ENCODE measurements around the gene WDR45B. TPM values are rescaled to one million over a fixed set of nuclear protein-coding genes. Genes with fewer than 3 reads are reported as not detected.

WDR45B gene
- total and polyA plus RNA-seq, 10 donors = 30.9 to 80.2 (median 65.6) TPM

DNA sequence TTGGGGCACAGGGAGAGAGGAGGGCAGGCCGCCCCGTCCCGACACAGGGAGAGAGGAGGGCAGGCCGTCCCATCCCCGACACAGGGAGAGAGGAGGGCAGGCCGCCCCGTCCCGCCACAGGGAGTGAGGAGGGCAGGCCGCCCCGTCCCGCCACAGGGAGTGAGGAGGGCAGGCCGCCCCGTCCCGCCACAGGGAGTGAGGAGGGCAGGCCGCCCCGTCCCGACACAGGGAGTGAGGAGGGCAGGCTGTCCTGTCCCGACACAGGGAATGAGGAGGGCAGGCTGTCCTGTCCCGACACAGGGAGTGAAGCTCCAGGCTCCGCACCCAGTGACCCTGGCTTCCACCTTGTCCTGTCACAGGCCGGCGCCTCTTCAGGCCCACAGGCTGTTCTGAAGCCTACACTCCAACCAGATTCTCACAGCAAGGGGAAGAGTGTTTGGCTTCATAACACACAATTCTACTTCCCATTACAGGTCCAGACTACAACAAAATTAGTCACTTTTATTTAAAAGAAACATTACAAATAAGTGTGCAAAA is 34.1 kb downstream of the WDR45B start:
- intact Hi-C loops (cut with DNase I; ENCODE audit: low total_unique reads) = no loop called here
- WGBS, 5 donors = 53 to 93% (median 72%) methylated on average over 4 to 19 of the region's 22 CpGs
- Histone ChIP-seq H3K4me1 (no peaks in the 10 kb centered on the region), H3K9me3 (no peaks in the 10 kb centered on the region), H3K27ac (peak overlapping the region in 2 of 8 donors; percentile 2 to 28), H3K27me3 (replicated peaks in 1 of 7) (no peaks in the 10 kb centered on the region), H3K36me3 (peaks cover 5 to 97% (median 65%) of the 10 kb centered on the region in 6 donors), H3K4me3 (no peak overlapping the region)
- peak; percentile 53 for DNase-seq
- TF ChIP-seq POLR2A (IDR thresholded peaks at IDR 0.05) (no peak), POLR2AphosphoS5 (IDR thresholded peaks at IDR 0.05) (no peak)
- TF ChIP-seq, protein P1, sequence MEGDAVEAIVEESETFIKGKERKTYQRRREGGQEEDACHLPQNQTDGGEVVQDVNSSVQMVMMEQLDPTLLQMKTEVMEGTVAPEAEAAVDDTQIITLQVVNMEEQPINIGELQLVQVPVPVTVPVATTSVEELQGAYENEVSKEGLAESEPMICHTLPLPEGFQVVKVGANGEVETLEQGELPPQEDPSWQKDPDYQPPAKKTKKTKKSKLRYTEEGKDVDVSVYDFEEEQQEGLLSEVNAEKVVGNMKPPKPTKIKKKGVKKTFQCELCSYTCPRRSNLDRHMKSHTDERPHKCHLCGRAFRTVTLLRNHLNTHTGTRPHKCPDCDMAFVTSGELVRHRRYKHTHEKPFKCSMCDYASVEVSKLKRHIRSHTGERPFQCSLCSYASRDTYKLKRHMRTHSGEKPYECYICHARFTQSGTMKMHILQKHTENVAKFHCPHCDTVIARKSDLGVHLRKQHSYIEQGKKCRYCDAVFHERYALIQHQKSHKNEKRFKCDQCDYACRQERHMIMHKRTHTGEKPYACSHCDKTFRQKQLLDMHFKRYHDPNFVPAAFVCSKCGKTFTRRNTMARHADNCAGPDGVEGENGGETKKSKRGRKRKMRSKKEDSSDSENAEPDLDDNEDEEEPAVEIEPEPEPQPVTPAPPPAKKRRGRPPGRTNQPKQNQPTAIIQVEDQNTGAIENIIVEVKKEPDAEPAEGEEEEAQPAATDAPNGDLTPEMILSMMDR (IDR thresholded peaks at IDR 0.05 in 8 of 11, conservative IDR thresholded peaks at IDR 0.05 in 3 of 11) = no peak

DNA sequence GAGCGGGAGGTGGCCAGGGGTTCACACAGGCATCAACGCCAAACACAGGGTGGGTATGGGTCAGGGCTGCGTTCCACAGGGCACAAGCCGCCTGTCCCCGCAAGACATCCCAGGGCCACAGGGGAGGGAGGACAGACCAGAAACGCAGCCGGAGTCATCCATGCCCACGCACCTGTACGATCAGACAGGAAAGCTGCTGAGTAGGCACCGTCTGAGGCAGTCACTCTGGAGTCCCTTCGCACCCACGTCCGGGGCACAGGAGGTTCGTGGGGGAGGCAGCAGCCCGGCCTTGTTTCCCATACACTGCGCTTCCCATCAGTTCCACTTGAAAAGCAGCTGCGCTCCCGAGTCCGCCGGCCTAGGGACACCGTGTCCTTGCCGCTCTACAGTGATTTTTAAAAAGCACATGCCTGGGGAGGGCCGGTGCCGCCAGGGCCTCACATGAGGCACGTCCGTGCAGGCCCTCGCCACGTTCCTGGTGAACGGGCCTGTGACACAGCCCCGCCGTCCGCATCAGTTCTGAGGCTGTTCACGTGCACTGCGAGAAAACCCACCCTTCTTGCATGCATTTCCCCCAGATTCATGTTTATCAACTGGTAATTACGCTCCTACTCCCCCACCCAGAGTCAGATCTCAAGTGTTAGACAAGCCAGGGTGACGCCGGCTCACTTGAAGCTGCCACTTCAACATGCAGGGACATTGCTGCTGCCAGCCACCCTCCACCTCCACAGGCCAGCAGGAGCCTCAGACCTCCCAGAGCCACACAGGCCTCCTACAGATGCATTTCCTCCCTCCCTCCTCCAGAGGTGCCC is 34.8 kb downstream of the WDR45B start:
- no peak overlapping the region for H3K4me3 ChIP-seq
- no peaks in the 10 kb centered on the region for H3K4me1 ChIP-seq
- TF ChIP-seq POLR2AphosphoS5 (IDR thresholded peaks at IDR 0.05) (peak in 2 of 3 donors; percentile 50 to 75), POLR2A (IDR thresholded peaks at IDR 0.05) (no peak)
- no peaks in the 10 kb centered on the region for H3K27me3 ChIP-seq (replicated peaks in 1 of 7)
- H3K27ac ChIP-seq = peak overlapping the region in 1 of 8 donors; percentile 28
- peaks cover 5 to 97% (median 61%) of the 10 kb centered on the region in 6 donors for H3K36me3 ChIP-seq
- 87 to 94% (median 92%) methylated on average over 28 to 37 of the region's 37 CpGs for WGBS, 5 donors
- intact Hi-C loops (cut with DNase I; ENCODE audit: low total_unique reads) = no loop called here
- DNase-seq = no peak
- no peaks in the 10 kb centered on the region for H3K9me3 ChIP-seq

DNA sequence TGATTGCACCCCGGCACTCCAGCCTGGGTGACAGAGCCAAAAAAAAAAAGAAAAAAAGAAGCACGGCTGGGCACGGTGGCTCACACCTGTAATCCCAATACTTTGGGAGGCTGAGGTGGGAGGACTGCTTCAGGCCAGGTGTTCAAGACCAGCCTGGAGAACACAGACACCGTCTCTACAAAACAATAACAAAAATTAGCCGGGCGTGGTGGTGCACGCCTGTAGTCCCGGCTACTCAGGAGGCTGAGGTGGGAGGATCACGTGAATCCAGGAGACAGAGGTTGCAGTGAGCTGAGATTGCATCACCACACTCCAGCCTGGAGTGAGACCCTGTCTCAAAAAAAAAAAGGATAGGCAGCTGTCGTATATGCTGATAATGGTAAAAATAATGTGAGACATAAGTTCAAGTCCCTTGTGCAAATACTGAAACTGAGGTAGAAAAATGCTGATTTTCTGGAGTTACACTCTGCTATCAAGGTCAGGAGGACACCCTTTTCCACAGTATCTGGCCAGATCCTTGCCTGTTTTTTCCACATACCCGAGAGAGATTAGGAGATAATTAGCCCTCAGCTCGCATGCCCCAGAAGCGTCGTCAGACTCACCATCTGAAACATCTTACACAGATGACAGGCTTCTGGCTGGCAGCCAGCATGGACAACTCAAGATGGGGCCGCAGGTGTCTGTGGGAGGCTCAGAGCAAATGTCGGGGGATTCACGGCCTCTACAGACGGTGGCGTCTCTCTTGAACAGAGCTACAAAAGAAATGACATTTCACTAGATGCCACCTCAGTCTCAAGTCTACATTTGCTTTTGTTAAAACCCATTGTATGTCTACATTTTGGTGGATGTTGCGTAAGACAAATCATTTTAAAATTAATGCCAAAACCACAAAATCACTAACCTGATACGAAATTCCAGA is 36.8 kb downstream of the WDR45B start:
- no peak overlapping the region for H3K27ac ChIP-seq
- H3K4me1 ChIP-seq = peaks cover 0 to 4% (median 1%) of the 10 kb centered on the region in 6 donors
- no peak overlapping the region for H3K4me3 ChIP-seq
- WGBS, 5 donors = 78 to 84% (median 82%) methylated on average over 21 of the region's 21 CpGs
- H3K27me3 ChIP-seq (replicated peaks in 1 of 7) = no peaks in the 10 kb centered on the region
- no peaks in the 10 kb centered on the region for H3K9me3 ChIP-seq
- no peak for DNase-seq
- peaks cover 0 to 89% (median 41%) of the 10 kb centered on the region in 6 donors for H3K36me3 ChIP-seq
- TF ChIP-seq, protein P1 (IDR thresholded peaks at IDR 0.05 in 8 of 11, conservative IDR thresholded peaks at IDR 0.05 in 3 of 11) = no peak
- TF ChIP-seq POLR2AphosphoS5 (IDR thresholded peaks at IDR 0.05) = no peak
- TF ChIP-seq POLR2A (IDR thresholded peaks at IDR 0.05) = no peak
- intact Hi-C loops (cut with DNase I; ENCODE audit: low total_unique reads) = no loop called here

- Histone ChIP-seq H3K9me3 (no peaks in the 10 kb centered on the region), H3K4me1 (peaks cover 0 to 22% (median 6%) of the 10 kb centered on the region in 6 donors), H3K27me3 (replicated peaks in 1 of 7) (no peaks in the 10 kb centered on the region), H3K27ac (no peak overlapping the region), H3K4me3 (no peak overlapping the region), H3K36me3 (peaks cover 0 to 89% (median 30%) of the 10 kb centered on the region in 6 donors)
- intact Hi-C loops (cut with DNase I; ENCODE audit: low total_unique reads) = no loop called here
- 86 to 94% (median 88%) methylated on average over 4 of the region's 4 CpGs for WGBS, 5 donors
- no peak for DNase-seq
- TF ChIP-seq, protein P1 (IDR thresholded peaks at IDR 0.05 in 8 of 11, conservative IDR thresholded peaks at IDR 0.05 in 3 of 11) = no peak
- TF ChIP-seq POLR2A (IDR thresholded peaks at IDR 0.05) = no peak
- no peak for TF ChIP-seq POLR2AphosphoS5 (IDR thresholded peaks at IDR 0.05)
Measured at GRCh38 chr17:82609655-82610054, 38.6 kb downstream of the WDR45B start.

Measured in spleen (tissue), 11 donors.